Astrocyte of the spinal cord (primary cell): ENCODE results near the gene KCNS3.

ENCODE experiments used
- DNase-seq: peaks from one replicate; pipeline ENCODE4 v3.0.0; 2011; ENCODE audit warnings: low read depth, low spot score
- H3K4me3 ChIP-seq: 2 replicates; pipeline ENCODE4 v1.5.1; 2011; ENCODE audit warnings: low read depth, mild to moderate bottlenecking, low read length, moderate library complexity
- CTCF ChIP-seq: IDR thresholded peaks from 2 replicates; pipeline ENCODE4 v1.5.1; 2012; ENCODE audit warnings: low read depth, mild to moderate bottlenecking, low read length, inconsistent platforms
- in situ Hi-C: cut with HindIII; loops from 2 replicates; pipeline ENCODE4 v1.10.0; 2017; ENCODE audit warnings: low sequenced_read_pairs

KCNS3 gene

DNA sequence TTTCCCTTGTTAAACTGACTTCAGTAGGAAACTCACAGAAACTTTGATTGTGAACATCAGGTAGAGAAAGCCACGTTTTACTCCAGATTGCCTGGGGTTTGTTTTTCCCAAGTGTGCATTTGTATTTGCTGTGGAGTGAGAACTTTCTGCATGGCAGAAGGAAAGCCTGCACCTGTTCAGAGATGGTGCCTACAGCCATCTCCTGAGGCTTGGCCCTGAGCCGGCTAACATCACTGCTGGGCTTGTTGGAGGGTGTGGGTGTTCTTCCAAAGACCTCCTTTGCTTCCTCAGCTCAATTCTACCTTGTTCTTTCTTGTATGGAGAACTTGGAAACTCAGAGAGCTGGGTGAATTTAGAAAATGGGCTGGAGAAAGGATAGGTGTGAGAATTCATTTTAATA is 16.1 kb downstream of the KCNS3 start:
- no peak for TF ChIP-seq CTCF
- no peak for DNase-seq
- in situ Hi-C loops: no loop called here
- H3K4me3 ChIP-seq: no peak overlapping the region

GRCh38 chr2:17899871-17900270 is 21.4 kb downstream of the KCNS3 start:
- no peak overlapping the region for H3K4me3 ChIP-seq
- no peak for TF ChIP-seq CTCF
- DNase-seq: no peak
- in situ Hi-C loops: no loop called here

GRCh38 chr2:17901246-17901645 is 22.8 kb downstream of the KCNS3 start:
- DNase-seq: no peak
- no peak overlapping the region for H3K4me3 ChIP-seq
- in situ Hi-C loops: no loop called here
- no peak for TF ChIP-seq CTCF

GRCh38 chr2:17910980-17911379 is 32.5 kb downstream of the KCNS3 start:
- in situ Hi-C loops: no loop called here
- no peak for TF ChIP-seq CTCF
- H3K4me3 ChIP-seq: no peak overlapping the region
- no peak for DNase-seq

- TF ChIP-seq CTCF: no peak
- H3K4me3 ChIP-seq: no peak overlapping the region
- no peak for DNase-seq
- in situ Hi-C loops: no loop called here
Measured at GRCh38 chr2:17911491-17912260, 33.2 kb downstream of the KCNS3 start.

- in situ Hi-C loops: no loop called here
- H3K4me3 ChIP-seq: no peak overlapping the region
- no peak for DNase-seq
- no peak for TF ChIP-seq CTCF
Measured at GRCh38 chr2:17912266-17912691, 33.8 kb downstream of the KCNS3 start.

- H3K4me3 ChIP-seq: no peak overlapping the region
- DNase-seq: no peak
- no peak for TF ChIP-seq CTCF
- in situ Hi-C loops: no loop called here
Measured at GRCh38 chr2:17915099-17915498, 36.6 kb downstream of the KCNS3 start.
